Hematopoietic multipotent progenitor cell treated with erythropoietin and hydrocortisone succinate and interleukin-3 and kit ligand, for 4 days (in vitro differentiated cells): ENCODE data around the gene CDH4.

ENCODE experiments used
- DNase-seq: peaks from one replicate; pipeline ENCODE4 v3.0.0-alpha.2; 2015

Gene CDH4

GRCh38 chr20:61643656-61644377 lies 391.8 kb downstream of the CDH4 start:
- no peak for DNase-seq

- DNase-seq = no peak
These were observed 392.5 kb downstream of the CDH4 start for GRCh38 chr20:61644378-61645076.

GRCh38 chr20:61645732-61646131 lies 393.7 kb downstream of the CDH4 start:
- DNase-seq = peak; percentile 23

- no peak for DNase-seq
These were observed 394.4 kb downstream of the CDH4 start for GRCh38 chr20:61646453-61646852.

- no peak for DNase-seq
These were observed 394.9 kb downstream of the CDH4 start for GRCh38 chr20:61646986-61647385.

- DNase-seq = no peak
These were observed 395.6 kb downstream of the CDH4 start for GRCh38 chr20:61647702-61648101.

- DNase-seq = no peak
These were observed 397.2 kb downstream of the CDH4 start for GRCh38 chr20:61649105-61649859.

- no peak for DNase-seq
These were observed 397.8 kb downstream of the CDH4 start for GRCh38 chr20:61649860-61650162.

GRCh38 chr20:61650912-61651733 lies 399.1 kb downstream of the CDH4 start:
- DNase-seq = no peak

GRCh38 chr20:61652146-61652545 lies 400.1 kb downstream of the CDH4 start:
- DNase-seq = no peak

GRCh38 chr20:61654726-61655125 lies 402.7 kb downstream of the CDH4 start:
- no peak for DNase-seq

- no peak for DNase-seq
These were observed 403.5 kb downstream of the CDH4 start for GRCh38 chr20:61655591-61655990.

GRCh38 chr20:61656198-61656597 lies 404.1 kb downstream of the CDH4 start:
- no peak for DNase-seq

GRCh38 chr20:61657721-61658377 lies 405.8 kb downstream of the CDH4 start:
- DNase-seq = no peak

GRCh38 chr20:61658563-61658962 lies 406.5 kb downstream of the CDH4 start:
- no peak for DNase-seq

GRCh38 chr20:61659246-61659993 lies 407.4 kb downstream of the CDH4 start:
- no peak for DNase-seq

- no peak for DNase-seq
These were observed 407.9 kb downstream of the CDH4 start for GRCh38 chr20:61659994-61660346.

GRCh38 chr20:61660559-61660958 lies 408.5 kb downstream of the CDH4 start:
- no peak for DNase-seq

GRCh38 chr20:61661025-61661424 lies 409.0 kb downstream of the CDH4 start:
- no peak for DNase-seq

GRCh38 chr20:61661583-61661982 lies 409.5 kb downstream of the CDH4 start:
- DNase-seq = no peak

GRCh38 chr20:61662226-61662967 lies 410.3 kb downstream of the CDH4 start:
- DNase-seq = no peak
